GM12878 (cell line): ENCODE measurements around the gene GTF2A1. TPM values are rescaled to one million over a fixed set of nuclear protein-coding genes. Genes with fewer than 3 reads are reported as not detected.

ENCODE experiments used
- ATAC-seq: fragments of 200-7000 bp; cut with Tn5 transposase; 3 replicates; pipeline ENCODE4 v1.9.1; 2020; ENCODE audit warnings: mild to moderate bottlenecking, moderate library complexity
- BruUV-seq: library from RNA; stranded (reverse); fragments of 400-500 nt; replicated peaks from 2 replicates; lab custom pipeline; 2021; lab: Mats Ljungman, UMichigan
- CTCF ChIA-PET: fragments of 300-600 bp; sonication (Branson Sonifier 250); formaldehyde crosslinking; extraction: SDS; loops from one replicate; lab custom pipeline; 2021; ENCODE audit warnings: inconsistent platforms; lab: Yijun Ruan, JAX
- POLR2A ChIA-PET: fragments of 350-600 bp; formaldehyde crosslinking; extraction: SDS; loops from one replicate; lab custom pipeline; 2021; ENCODE audit warnings: inconsistent platforms; lab: Charles Lee
- RAD21 ChIA-PET: fragments of 300-600 bp; sonication (Branson Sonifier 250); formaldehyde crosslinking; loops from one replicate; lab custom pipeline; 2023; ENCODE audit warnings: antibody characterized with exemption; ENCODE audit not compliant: unreplicated experiment; lab: Charles Lee
- SMC1A ChIA-PET: fragments of 300-600 bp; sonication (Branson Sonifier 250); formaldehyde crosslinking; loops from one replicate; lab custom pipeline; 2023; ENCODE audit not compliant: unreplicated experiment, uncharacterized antibody; lab: Charles Lee
- DNase-seq: peaks from one replicate; pipeline ENCODE4 v3.0.0-alpha.2; 2011; ENCODE audit warnings: low read depth, low spot score
- FAIRE-seq: peaks from 3 replicates; lab custom pipeline; 2011; peaks lifted over from hg19 to GRCh38; lab: Jason Lieb, UNC
- H2AFZ ChIP-seq: 2 replicates; pipeline ENCODE4 v1.6.0; 2011; ENCODE audit warnings: low read depth, low read length, control low read depth; ENCODE audit not compliant: control insufficient read depth
- H3K27ac ChIP-seq: 2 replicates; pipeline ENCODE4 v1.5.1; 2011; ENCODE audit warnings: control low read depth; ENCODE audit not compliant: control insufficient read depth, insufficient read depth
- H3K27me3 ChIP-seq, 2 experiments: replicated peaks in 1 of 2; 2 replicates each; pipeline versions ENCODE4 v1.6.0 to v1.6.1; 2011; ENCODE audit warnings: low read length in 1 of 2; ENCODE audit not compliant: control insufficient read depth in 2 of 2, insufficient read depth in 2 of 2
- H3K36me3 ChIP-seq, 2 experiments: 2 replicates each; pipeline ENCODE4 v1.5.1; 2011; ENCODE audit warnings: low read length in 1 of 2; ENCODE audit not compliant: control insufficient read depth in 2 of 2, insufficient read depth in 2 of 2
- H3K4me1 ChIP-seq: 2 replicates; pipeline ENCODE4 v1.6.1; 2011; ENCODE audit warnings: mild to moderate bottlenecking, low read length, moderate library complexity, mixed read lengths; ENCODE audit not compliant: control insufficient read depth, insufficient read depth
- H3K4me2 ChIP-seq: 2 replicates; pipeline ENCODE4 v1.6.0; 2011; ENCODE audit warnings: control low read depth; ENCODE audit not compliant: control insufficient read depth, insufficient read depth
- H3K4me3 ChIP-seq: fragments of 200-600 bp; sonication (generic); 2 replicates; pipeline ENCODE4 v1.5.1; 2016
- H3K79me2 ChIP-seq: 2 replicates; pipeline ENCODE4 v1.6.0; 2011; ENCODE audit warnings: low read length; ENCODE audit not compliant: control insufficient read depth, insufficient read depth
- H3K9ac ChIP-seq: 2 replicates; pipeline ENCODE4 v1.8.0; 2011; ENCODE audit warnings: low read length, control low read depth, mixed read lengths; ENCODE audit not compliant: control insufficient read depth, insufficient read depth
- H3K9me3 ChIP-seq: replicated peaks from 3 replicates; pipeline ENCODE4 v1.5.1; 2011; ENCODE audit warnings: mild to moderate bottlenecking, low read length; ENCODE audit not compliant: control insufficient read depth, insufficient read depth
- H4K20me1 ChIP-seq: 2 replicates; pipeline ENCODE4 v1.6.0; 2011; ENCODE audit not compliant: control insufficient read depth, insufficient read depth
- ATF3 ChIP-seq: IDR thresholded peaks from 2 replicates; pipeline ENCODE4 v1.6.1; 2011; ENCODE audit warnings: low read depth, mild to moderate bottlenecking, low read length, moderate library complexity, borderline replicate concordance; ENCODE audit errors: extremely low read depth
- CHD2 ChIP-seq: IDR thresholded peaks from 2 replicates; pipeline ENCODE4 v1.6.1; 2011; ENCODE audit warnings: low read depth, low read length, improper control_type of control experiment, borderline replicate concordance
- FOXK2 ChIP-seq: fragments of 450-650 bp; IDR thresholded peaks from 2 replicates; pipeline ENCODE4 v1.6.1; 2017; ENCODE audit warnings: mild to moderate bottlenecking, moderate library complexity
- JUND ChIP-seq: IDR thresholded peaks from 2 replicates; pipeline ENCODE4 v1.6.1; 2012; ENCODE audit warnings: low read depth, mild to moderate bottlenecking, low read length, improper control_type of control experiment, moderate library complexity
- POLR2A ChIP-seq: IDR thresholded peaks from 2 replicates; pipeline ENCODE4 v1.6.1; 2011; ENCODE audit warnings: low read depth, mild to moderate bottlenecking, low read length
- RUNX3 ChIP-seq: IDR thresholded peaks from 2 replicates; pipeline ENCODE4 v1.6.1; 2012; ENCODE audit warnings: low read length, inconsistent platforms
- SUZ12 ChIP-seq: fragments of 200-600 bp; sonication (generic); IDR thresholded peaks from one replicate; pipeline ENCODE4 v1.6.1; 2018; ENCODE audit warnings: antibody characterized with exemption, mild to moderate bottlenecking; ENCODE audit not compliant: unreplicated experiment
- WGBS: methylation state at CpG from one replicate; pipeline ENCODE4 v1.1.6; 2016; ENCODE audit warnings: low lambda C conversion rate; ENCODE audit not compliant: insufficient replicate concordance, insufficient coverage; ENCODE audit errors: missing lambda C conversion rate; 5-methylcytosine and 5-hydroxymethylcytosine counted together
- in situ Hi-C: fragments of 300-500 bp; cut with MboI; formaldehyde crosslinking; loops from 9 replicates; pipeline ENCODE4 v1.14.3; 2018; ENCODE audit warnings: mixed read lengths
- intact Hi-C: fragments of 100-400 bp; cut with micrococcal nuclease; formaldehyde crosslinking; loops from one replicate; pipeline ENCODE4 v1.14.2; 2022; ENCODE audit not compliant: unreplicated experiment
- polyA plus RNA-seq, 11 experiments: library from polyadenylated mRNA; depleted of rRNA in 4 of 11; unstranded in 6 of 11; stranded (reverse) in 5 of 11; fragments of >200 nt; fragmentation: Nextera tagmentation in 4 of 11; fragmentation: Illumina TruSeq in 1 of 11; extraction: Ambion mirVana in 4 of 11; extraction: Trizol in 1 of 11; gene quantifications; 1 replicate in 1 of 11; 2 replicates in 10 of 11; pipeline versions ENCODE4 v1.2.1 to v1.2.3, GENCODE V29; 2011 to 2016; ENCODE audit warnings: inconsistent platforms in 2 of 11, missing spikeins in 2 of 11, low read depth in 1 of 11
- total RNA-seq, 4 experiments: library from RNA; depleted of rRNA in 3 of 4; stranded (reverse); fragments of >200 nt in 3 of 4; fragmentation: Illumina TruSeq in 1 of 4; extraction: Trizol in 1 of 4; gene quantifications; 2 replicates each; pipeline versions ENCODE4 v1.2.1 to v1.2.3, GENCODE V29; 2013 to 2021
- TF ChIP-seq, protein P1 (sequence below): fragments of 450-650 bp; IDR thresholded peaks from 2 replicates; pipeline ENCODE4 v1.6.1; 2016; ENCODE audit warnings: mild to moderate bottlenecking
- TF ChIP-seq, protein P2 (sequence below): IDR thresholded peaks from 2 replicates; pipeline ENCODE4 v1.6.1; 2012; ENCODE audit warnings: low read depth, low read length, improper control_type of control experiment

The GTF2A1 gene
- total and polyA plus RNA-seq, 10 of the 15 experiments (the other 5 are each of a cell fraction or from before 2014, with no cell fraction given), result 2.5 to 28.7 (median 14.9) TPM

GRCh38 chr14:81161749-81162148 is 59.0 kb downstream of the GTF2A1 start:
- TF ChIP-seq RUNX3, result no peak
- no peak for TF ChIP-seq FOXK2
- TF ChIP-seq CHD2, result no peak
- no peak for TF ChIP-seq SUZ12
- TF ChIP-seq POLR2A, result no peak
- TF ChIP-seq, protein P1, sequence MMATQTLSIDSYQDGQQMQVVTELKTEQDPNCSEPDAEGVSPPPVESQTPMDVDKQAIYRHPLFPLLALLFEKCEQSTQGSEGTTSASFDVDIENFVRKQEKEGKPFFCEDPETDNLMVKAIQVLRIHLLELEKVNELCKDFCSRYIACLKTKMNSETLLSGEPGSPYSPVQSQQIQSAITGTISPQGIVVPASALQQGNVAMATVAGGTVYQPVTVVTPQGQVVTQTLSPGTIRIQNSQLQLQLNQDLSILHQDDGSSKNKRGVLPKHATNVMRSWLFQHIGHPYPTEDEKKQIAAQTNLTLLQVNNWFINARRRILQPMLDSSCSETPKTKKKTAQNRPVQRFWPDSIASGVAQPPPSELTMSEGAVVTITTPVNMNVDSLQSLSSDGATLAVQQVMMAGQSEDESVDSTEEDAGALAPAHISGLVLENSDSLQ, result no peak
- TF ChIP-seq, protein P2, sequence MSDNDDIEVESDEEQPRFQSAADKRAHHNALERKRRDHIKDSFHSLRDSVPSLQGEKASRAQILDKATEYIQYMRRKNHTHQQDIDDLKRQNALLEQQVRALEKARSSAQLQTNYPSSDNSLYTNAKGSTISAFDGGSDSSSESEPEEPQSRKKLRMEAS, result no peak
- no peak for TF ChIP-seq JUND
- no peak for TF ChIP-seq ATF3
- no peaks in the 10 kb centered on the region for H3K79me2 ChIP-seq
- intact Hi-C loops, result no loop called here
- ATAC-seq (no peak), DNase-seq (no peak), FAIRE-seq (no peak)
- H3K4me1 ChIP-seq, result no peaks in the 10 kb centered on the region
- ChIA-PET POLR2A (no interaction called here), RAD21 (interaction anchor here (1.0 to 2.5 kb wide), 3 partner anchors 166 to 202 kb away, joined by 3 to 13 read pairs (median 3); no protein-coding TSS in a partner anchor), SMC1A (interaction anchor here (1.1 to 4.0 kb wide), 2 partner anchors 165 to 173 kb away, joined by 3 to 27 read pairs; no protein-coding TSS in a partner anchor), CTCF (interaction anchor here (1.2 to 10.8 kb wide), 8 partner anchors 9 to 175 kb away, joined by 3 to 96 read pairs (median 4); no protein-coding TSS in a partner anchor)
- in situ Hi-C loops, result loop anchor here (5.0 kb wide), 1 partner anchor 204 kb away; the partner anchor contains the start of gene TSHR
- no peaks in the 10 kb centered on the region for H4K20me1 ChIP-seq
- no peak overlapping the region for H3K4me2 ChIP-seq
- H3K27me3 ChIP-seq, result no peaks in the 10 kb centered on the region
- no peak overlapping the region for H2AFZ ChIP-seq
- no peaks in the 10 kb centered on the region for H3K36me3 ChIP-seq
- H3K27ac ChIP-seq, result no peak overlapping the region
- H3K9ac ChIP-seq, result no peak overlapping the region
- WGBS, result 5% methylated on average over 1 of the region's 1 CpG
- H3K9me3 ChIP-seq, result no peaks in the 10 kb centered on the region
- no TSS peak for BruUV-seq
- no peak overlapping the region for H3K4me3 ChIP-seq
